ENCODE data around the gene ABI3BP.

- TF ChIP-seq CTCF (IDR thresholded peaks at IDR 0.05) (peak in 1 of 6 experiments; percentile 35), POLR2A (IDR thresholded peaks at IDR 0.05) (no peak)
Observed at GRCh38 chr3:100796556-100796955, 196.7 kb downstream of the ABI3BP start.
